ENCODE results near the gene TUBGCP6. TPM values are rescaled to one million over a fixed set of nuclear protein-coding genes. Genes with fewer than 3 reads are reported as not detected.

TUBGCP6 gene
- total RNA-seq, 1 donor from 2014 or later = 32.2 TPM

GRCh38 chr22:50183141-50183971 lies 61.5 kb downstream of the TUBGCP6 start:
- no peaks in the 10 kb centered on the region for H3K9me3 Mint-ChIP-seq (ENCODE audit: low read depth)
- no peak overlapping the region for H3K27ac Mint-ChIP-seq (ENCODE audit: unreplicated experiment)
- DNase-seq (ENCODE audit: low spot score) = no peak
- TF ChIP-seq CTCF (IDR thresholded peaks at IDR 0.05) = no peak
- no peaks in the 10 kb centered on the region for H3K27me3 Mint-ChIP-seq (ENCODE audit: low read depth)
- H3K4me1 Mint-ChIP-seq (ENCODE audit: low read depth) = peaks cover 13% of the 10 kb centered on the region
- H3K4me3 Mint-ChIP-seq (ENCODE audit: unreplicated experiment) = no peak overlapping the region
- H3K36me3 Mint-ChIP-seq (ENCODE audit: low read depth) = no peaks in the 10 kb centered on the region

GRCh38 chr22:50182176-50183081 lies 62.4 kb downstream of the TUBGCP6 start:
- Mint-ChIP-seq H3K4me1 (ENCODE audit: low read depth) (peaks cover 13% of the 10 kb centered on the region), H3K27ac (ENCODE audit: unreplicated experiment) (no peak overlapping the region), H3K4me3 (ENCODE audit: unreplicated experiment) (no peak overlapping the region), H3K9me3 (ENCODE audit: low read depth) (no peaks in the 10 kb centered on the region), H3K36me3 (ENCODE audit: low read depth) (peaks cover 2% of the 10 kb centered on the region), H3K27me3 (ENCODE audit: low read depth) (no peaks in the 10 kb centered on the region)
- TF ChIP-seq CTCF (IDR thresholded peaks at IDR 0.05) = no peak
- DNase-seq (ENCODE audit: low spot score) = no peak

- Mint-ChIP-seq H3K4me1 (ENCODE audit: low read depth) (peaks cover 9% of the 10 kb centered on the region), H3K4me3 (ENCODE audit: unreplicated experiment) (no peak overlapping the region), H3K27me3 (ENCODE audit: low read depth) (no peaks in the 10 kb centered on the region), H3K27ac (ENCODE audit: unreplicated experiment) (no peak overlapping the region), H3K36me3 (ENCODE audit: low read depth) (peaks cover 2% of the 10 kb centered on the region), H3K9me3 (ENCODE audit: low read depth) (no peaks in the 10 kb centered on the region)
- no peak for DNase-seq (ENCODE audit: low spot score)
- no peak for TF ChIP-seq CTCF (IDR thresholded peaks at IDR 0.05)
Observed at GRCh38 chr22:50180727-50181521, 63.9 kb downstream of the TUBGCP6 start.

- peaks cover 2% of the 10 kb centered on the region for H3K36me3 Mint-ChIP-seq (ENCODE audit: low read depth)
- H3K27me3 Mint-ChIP-seq (ENCODE audit: low read depth) = no peaks in the 10 kb centered on the region
- H3K27ac Mint-ChIP-seq (ENCODE audit: unreplicated experiment) = no peak overlapping the region
- no peak overlapping the region for H3K4me3 Mint-ChIP-seq (ENCODE audit: unreplicated experiment)
- DNase-seq (ENCODE audit: low spot score) = no peak
- TF ChIP-seq CTCF (IDR thresholded peaks at IDR 0.05) = no peak
- H3K4me1 Mint-ChIP-seq (ENCODE audit: low read depth) = peaks cover 6% of the 10 kb centered on the region
- H3K9me3 Mint-ChIP-seq (ENCODE audit: low read depth) = no peaks in the 10 kb centered on the region
Observed at GRCh38 chr22:50179937-50180726, 64.7 kb downstream of the TUBGCP6 start.

All from chondrocyte (in vitro differentiated cells).